ENCODE results near the gene VSIG4.

VSIG4 gene

DNA sequence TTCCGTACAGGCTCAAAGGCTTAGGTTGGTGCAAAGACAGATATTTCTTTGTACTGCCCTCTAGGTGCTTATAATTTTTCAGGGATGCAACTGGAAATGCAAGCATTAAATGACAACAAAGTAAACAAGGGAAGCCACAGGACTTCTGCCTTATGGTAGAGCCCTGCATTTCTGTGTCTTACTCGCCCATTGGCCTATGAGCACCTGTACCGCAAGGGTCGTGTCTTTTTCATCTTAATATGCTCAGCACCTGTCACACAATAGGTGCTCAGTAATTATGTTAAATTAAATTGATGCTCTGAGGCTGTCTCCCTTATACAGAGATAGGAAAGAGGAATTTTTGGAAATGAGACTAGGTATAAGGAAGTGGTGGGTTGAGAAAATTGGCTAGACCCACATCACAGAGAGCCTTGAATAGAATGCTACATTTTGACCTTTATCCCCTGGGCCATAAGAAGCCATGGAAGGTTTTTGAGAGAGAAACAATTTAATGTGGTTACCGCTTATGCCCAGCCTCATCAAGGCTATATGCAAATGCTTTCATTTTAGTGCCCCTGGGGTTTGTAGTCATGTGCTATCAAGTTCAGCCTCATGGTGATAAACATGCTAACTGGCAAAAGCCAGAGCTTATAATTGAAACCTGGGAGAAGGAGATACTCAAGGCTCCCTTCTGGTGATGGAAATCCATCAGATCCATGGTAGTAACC, 16.3 kb downstream of the VSIG4 start:
- no peak for DNase-seq

DNA sequence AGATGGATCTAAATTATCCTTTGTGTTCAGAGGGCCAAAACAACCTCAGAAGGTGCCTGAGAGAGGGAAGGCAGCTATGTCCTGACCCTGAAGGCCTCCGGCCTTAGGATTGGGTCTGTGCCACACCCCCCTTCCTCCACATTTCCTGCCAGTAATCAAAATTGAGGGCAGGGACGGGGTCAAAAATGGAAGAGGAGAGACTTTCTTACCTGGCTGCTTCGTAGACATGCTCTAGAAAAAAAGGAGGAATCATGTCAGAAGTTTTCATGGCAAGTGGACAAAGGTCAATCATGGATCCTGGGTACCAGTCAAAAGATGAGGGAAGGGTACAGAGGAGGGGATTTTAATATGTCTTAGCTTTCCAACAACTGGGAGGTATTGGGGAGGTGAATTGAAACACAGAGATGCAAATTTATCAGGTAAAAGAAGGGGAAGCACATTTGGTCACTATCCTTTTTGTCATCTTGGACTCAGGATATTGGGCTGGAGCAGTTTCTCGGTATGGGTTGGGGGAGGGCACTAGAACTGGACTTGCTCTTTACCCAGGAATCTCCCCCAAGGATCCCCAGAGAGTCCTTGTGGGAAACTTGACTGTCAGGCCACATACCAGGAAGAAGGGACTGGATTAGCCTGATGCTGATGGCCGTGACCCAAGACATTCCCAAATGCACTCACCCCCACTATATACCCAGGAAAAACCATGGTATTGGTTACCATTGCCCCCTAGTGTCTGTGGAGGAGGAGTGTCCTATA, 17.1 kb downstream of the VSIG4 start:
- DNase-seq, result no peak

DNA sequence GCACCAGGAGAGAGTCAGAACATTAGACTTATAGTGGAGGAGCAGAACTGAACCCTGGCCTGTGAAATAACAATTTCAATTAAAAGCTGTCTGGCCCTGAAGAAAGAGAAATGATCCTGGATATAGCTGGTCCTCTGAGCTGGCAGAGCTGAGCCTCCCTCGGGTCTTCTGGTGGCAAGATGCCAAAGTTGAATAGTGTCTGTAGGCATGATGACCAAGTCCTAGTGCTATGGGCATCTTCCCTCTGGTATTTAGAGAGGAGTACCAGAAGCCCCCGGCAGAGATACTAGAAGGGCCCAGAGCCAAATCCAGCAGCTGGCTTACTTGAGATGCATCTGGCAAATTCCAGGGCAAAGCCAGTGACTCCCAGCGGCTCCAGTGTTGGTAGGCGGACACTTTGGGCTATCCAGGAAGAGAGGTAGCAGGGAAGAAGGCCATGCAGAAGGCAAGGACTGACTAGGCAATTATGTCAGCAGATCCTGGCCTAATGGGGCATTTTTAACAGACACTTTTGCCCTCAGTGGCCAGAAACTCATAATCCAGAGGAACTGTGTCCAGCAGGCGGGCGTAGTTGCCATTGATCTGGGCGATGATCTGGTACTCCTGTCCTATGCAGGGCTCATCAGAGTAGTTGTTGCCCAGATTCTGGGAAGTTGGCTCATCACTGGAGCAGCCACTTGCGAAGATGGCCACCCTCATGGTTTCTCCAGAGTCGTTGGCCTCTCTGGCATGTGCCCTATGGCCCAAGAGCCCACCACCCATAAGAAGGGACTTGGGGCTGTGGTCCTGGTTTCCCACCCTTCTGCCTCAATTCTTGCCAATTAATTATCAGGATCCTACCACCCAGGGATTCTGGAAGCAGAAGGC, 17.9 kb downstream of the VSIG4 start:
- DNase-seq, result no peak

DNA sequence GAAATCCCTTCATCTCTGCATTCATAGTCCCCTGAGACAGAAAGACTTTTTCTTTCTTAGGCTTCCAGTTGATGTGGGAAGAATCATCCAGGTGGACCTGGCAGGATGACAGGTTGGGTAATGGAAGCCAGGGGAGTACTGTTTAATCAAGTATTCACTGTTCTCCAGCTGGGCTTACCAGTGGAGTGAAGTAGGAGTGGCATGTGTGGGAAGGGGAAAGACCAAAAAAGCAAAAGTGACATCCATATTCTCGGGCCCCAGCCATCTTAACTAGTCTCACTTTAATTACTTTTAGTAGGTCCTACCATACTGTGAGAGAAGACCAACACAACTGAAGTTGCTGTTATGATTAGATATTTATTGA, 18.5 kb downstream of the VSIG4 start:
- no peak for DNase-seq

DNA sequence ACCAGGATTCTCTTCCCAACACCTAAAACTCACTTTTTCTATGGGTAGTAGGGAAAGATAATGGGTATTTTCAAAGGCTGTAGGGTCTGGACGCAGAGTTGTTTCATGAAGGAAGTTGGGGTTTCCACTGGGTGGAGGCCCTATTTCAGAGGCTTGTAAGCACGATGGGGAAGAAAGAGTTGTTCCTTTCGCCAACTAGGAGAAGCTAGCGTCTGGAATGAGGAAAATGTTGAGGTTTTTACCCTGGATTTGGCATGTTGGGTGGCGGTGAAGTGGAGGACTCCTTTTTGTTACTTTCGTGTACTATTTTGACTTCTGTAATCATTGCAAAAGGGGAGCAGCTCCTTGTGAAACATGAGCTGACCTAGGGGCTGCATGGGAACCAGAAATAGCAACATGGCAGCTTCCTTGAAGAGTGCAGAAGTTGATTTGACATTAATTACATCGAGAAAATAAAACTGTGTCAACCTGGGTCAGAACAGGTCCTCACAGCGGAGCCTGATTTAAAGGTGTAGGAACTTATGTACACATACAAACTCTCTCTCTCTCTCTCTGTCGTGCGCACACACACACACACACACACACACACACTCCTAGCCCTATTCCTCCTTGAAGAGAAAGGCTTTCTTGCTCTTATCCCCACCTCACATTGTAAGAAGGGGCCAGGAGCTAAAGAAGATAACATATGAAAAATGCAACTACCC, 19.1 kb downstream of the VSIG4 start:
- DNase-seq, result no peak

DNA sequence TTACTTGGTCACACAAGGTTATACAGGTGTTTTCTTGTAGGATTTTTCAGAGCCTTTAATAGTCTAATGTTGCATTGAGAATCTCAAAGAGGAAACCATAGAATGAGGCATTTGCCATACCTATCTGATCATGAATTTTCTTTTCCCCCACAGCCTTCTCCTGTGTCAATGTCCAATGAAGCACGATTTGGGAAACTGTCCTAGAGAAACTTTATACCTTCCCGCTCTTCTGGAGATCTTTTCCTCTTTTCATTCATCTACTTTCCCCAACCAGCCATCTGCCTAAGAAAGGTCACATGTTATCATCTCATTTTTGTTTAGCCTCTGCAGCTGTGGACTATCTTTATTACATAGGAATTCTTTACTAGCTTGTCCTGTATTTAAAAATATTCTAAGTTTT, 19.9 kb downstream of the VSIG4 start:
- DNase-seq, result no peak

DNA sequence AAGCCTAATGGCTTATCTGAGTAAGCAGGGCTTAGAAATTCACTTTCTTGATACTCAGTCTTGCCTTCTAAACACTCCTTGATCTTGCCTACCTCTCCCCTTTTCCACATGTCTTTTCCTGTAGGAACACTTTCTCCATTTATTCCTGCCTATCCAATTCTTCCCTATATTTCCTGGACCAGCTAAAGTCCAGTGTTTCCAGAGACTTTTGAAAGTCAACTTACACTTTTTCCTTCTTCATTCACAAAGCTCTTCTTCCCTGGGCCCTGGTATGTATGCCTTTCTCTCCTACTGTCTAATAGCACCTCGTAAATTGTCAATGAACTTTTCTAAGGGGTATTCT, 20.6 kb downstream of the VSIG4 start:
- no peak for DNase-seq

DNA sequence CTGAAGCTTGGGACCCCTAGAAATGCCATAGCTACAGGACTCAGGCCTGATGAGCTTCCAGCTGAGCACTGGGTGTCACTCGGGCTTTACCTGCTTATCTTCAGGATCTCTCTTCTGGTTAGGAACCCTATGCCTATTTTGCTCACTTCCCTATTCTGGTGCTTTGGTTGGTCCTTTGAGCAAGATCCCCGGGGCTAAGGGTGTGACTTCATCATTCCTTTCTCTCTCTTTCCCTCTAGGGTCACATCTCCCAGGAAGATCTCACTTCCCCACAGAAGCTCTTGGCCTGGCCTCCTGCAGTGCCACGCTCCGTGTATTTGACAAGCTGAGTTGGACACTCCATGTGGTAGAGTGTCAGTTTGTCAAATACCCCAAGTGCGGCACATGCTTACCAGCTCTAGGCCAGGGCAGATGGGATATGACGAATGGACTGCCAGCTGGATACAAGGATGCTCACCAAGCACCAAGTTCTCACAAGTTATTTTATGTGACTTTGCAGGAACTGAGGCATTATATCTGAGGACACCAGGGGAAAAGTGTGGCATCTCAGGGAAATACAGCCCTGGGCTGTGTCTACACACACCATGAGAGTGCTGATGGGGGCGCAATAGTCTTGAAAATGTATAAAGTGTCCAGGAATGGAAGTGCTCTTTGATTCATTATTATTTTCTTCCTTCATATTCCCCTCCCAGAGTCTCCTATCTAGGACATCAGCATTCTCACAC, 21.1 kb downstream of the VSIG4 start:
- no peak for DNase-seq

DNA sequence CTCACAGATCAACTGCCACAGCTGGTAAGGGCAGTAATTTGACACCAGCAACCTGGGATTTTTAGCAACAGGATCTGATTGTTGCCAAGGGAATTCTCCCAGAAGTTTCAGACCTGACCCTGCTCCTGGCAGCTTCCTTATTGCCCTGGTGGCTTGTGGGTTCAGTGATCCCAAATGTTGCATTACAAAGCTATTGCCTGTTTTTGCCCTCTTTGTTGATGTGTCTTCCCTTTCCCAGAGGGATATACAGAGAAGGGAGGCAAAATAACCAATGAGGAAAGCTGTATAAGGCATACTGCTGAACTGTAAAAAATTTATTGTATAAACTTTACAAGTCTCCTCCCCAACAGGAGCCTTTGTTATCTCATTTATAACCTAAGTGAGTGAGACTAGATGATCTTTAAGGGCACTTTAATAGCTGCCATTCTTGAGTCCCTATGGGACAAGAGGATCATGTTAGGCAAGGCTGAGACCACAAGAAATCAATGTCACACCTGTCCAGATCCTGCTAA, 22.2 kb downstream of the VSIG4 start:
- no peak for DNase-seq

DNA sequence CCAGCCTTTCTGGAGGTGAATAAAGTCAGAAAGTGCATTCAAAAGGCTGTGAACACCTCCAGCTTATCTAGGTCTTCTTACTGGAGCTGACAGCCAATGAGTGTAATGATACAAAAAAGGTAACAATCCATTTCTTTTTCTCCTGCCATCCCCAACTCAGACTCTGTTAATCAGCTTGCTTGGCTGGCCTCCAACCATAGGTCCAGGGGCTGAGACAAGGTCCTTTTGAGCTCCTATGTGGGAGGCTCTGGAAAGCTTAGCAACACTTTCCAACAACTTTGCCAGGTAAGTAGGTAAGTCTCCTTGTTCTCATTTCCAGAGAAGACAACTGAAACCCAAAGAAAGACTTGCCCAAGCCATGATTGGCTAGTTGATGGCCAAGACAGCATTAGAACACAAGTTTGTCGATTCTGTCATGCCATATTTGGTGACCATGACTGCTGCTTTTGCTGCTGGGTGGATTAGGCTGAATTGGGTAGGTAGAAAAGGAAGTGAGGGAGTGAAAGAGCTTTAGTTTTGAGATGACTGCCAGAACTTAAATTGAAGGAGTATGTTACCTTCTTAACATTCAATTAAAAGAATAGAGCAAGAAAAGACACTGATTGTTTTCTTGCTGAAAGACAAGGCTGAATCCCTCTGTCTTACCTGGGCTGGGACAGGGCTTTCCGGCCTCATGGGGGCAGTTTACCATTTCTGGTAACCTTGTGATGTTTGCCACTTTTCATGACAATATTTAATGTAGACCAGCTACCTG, 22.8 kb downstream of the VSIG4 start:
- DNase-seq, result no peak

DNA sequence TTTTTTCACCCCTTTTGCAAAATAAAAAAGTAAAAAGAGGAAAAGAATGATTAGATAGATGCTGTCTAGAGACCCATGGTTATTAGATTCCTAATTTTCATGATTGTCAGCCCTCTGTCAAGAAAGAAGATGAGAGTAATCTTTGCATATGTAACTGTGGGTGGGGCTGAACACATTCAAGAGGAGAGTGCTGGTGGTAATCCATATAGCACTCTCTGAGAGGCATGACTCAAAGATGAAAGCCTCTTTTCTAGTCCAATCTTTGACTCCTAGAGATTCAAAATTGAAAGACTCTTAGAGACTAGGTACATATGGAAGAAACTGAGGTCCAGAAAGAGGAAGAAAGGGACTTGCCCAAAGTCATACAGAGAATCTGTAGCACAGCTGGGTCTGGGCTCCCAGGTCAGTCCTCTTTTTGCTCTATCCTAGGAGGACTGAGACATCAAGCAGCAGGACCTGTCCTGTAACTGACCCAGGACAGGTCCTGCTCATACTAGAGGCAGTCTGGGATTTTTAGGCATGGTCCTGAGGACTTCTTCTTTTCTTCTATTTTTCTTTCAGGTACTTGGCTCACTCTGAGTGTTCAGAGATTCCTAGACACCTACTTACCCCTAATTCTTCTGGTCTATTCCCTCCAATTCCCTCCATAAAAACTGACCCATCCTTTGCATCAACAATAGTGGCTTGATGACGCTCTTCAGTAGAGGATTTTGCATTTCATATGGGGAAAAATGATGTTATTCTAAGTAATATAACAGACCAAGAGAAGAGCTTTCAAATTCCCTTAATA, 23.8 kb downstream of the VSIG4 start:
- DNase-seq, result no peak

DNA sequence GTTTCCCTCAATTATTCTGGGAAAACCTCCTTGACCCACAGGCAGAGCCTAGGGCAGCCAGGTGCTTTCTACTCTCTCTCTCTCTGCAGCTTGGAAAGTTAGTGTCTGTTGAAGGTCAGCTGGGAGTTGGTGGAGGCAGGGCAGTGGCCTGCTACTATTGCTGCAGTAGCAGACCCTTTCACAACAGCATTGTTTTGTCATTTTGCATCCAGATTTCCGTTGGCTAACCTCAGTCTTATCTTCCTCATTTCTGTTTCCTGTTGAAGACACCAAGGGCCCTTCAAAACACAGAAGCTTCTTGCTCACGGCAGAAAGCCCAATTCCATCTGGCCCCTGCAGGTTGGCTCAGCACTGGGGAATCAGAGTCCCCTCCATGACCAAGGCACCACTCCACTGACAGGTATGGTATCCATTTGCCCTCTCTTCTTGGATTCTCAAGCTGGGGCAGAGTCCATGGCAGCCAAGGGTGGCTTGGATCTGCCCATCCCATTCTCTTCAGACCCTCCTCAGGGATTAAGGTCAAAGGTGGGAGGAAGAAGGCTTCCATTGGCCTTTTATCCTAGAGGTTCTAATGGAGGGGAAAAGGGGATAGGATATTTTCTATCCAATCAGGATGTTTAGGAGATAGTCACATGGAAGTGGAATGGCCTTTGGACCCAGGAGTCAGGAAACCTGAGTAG, 24.6 kb downstream of the VSIG4 start:
- DNase-seq, result no peak

DNA sequence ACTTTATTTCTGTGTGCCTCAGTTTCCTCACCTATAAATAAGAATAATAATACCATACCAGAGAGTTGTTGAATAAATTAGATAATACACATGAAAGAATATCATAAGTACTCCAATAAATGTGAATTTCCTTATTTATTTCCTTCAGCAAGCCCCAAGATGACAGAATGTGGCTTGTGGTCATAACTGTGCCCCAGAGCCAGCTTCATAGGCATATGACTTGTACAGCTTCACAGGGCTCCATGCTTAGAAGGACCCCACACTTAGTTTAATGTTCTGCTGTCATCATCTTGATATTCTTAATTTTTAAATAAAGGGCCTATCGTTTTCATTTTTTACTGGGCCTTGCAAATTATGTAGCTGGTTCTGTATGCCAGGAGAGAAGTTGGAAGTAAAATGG, 25.3 kb downstream of the VSIG4 start:
- DNase-seq, result no peak

DNA sequence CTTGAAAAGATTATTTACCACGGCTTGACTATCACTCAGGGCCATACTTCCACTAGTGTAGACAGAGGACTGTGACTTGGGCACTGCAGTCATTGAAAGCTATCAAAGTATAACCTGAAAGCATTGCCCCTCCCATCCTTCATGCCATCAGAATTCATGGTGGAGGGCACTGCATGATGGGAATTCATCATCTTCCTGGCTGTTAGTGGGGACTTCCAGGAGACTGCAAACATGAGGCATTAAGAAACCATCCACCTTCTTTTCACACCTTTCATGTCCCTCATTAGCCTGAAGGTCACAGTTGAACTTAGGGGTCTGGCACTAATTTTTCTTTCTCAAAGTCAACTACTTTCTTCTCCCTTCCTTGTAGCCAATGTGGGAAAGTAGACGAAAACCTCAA, 25.8 kb downstream of the VSIG4 start:
- no peak for DNase-seq

DNA sequence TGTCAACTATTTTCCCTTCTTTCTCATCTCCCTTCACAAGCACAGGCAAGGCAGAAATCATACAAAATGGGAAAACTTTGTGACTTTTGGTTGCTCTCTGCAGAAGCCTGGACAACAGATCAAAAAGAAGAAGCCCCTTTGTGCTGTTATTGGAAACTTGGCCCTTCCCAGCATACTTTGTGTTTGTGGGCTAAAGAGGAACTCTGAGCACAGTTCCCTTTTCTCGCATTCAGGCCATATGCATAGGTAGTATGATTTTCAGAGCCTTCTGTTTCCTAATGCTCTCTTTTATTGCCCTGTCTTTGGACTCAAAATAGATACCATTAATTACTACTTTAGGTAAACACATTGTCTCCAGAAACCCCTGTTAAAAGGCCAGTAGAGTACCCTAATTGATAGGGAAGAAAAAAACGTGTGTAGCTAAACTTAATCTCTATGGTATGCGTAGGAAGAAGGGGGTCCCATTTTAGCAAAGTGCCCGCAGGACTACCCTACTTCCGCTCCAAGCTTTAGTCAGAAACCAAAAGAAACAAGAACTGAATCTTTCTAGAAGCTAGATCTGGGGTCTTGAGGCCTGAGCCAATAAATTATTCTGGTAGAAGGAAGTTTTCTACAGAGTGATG, 26.6 kb downstream of the VSIG4 start:
- no peak for DNase-seq

DNA sequence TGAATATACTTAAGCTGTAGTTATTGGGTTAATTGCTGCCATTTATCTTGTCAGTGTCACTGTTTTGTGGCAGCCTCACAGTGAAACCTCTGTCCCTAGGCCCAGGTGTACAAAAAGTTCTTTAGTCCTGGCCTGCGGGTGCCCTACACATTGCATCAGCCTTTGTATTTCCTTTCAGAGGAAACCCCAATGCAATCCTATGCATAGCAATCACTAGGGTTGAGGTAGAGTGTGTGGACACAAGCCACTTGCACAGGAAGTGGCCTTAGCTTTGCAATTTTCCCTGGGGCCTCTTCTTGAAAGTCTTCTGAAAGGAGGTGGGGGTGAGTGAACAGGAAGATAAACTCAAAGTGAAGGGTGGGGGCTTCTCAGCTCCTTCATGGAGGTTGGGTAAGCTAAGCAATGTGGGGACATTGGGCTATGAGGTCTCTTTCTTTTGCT, 27.8 kb downstream of the VSIG4 start:
- no peak for DNase-seq

DNA sequence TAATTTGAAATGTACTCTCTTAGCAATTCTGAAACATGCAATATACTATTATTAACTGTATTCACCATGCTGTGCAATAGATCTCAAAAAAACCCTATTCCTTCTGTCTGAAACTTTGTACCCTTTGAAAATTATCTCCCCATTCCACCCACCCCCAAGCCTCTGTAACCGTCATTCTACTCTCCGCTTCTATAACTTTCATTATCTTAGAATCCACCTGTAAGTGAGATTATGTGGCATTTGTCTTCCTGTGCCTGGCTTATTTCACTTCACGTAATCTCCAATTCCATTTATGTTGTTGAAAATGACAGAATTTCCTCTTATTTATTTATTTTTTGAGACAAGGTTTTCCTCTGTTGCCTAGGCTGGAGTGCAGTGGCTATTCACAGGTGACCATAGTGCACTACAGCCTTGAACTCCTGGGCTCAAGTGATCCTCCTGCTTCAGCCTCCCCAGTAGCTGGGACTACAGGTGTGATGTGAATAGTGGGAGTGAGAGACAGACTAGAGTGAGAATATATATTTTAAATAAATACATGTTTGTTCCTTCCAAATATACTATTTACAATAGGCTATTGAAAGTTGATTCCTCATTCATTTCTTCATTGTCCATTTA, 30.5 kb downstream of the VSIG4 start:
- no peak for DNase-seq

DNA sequence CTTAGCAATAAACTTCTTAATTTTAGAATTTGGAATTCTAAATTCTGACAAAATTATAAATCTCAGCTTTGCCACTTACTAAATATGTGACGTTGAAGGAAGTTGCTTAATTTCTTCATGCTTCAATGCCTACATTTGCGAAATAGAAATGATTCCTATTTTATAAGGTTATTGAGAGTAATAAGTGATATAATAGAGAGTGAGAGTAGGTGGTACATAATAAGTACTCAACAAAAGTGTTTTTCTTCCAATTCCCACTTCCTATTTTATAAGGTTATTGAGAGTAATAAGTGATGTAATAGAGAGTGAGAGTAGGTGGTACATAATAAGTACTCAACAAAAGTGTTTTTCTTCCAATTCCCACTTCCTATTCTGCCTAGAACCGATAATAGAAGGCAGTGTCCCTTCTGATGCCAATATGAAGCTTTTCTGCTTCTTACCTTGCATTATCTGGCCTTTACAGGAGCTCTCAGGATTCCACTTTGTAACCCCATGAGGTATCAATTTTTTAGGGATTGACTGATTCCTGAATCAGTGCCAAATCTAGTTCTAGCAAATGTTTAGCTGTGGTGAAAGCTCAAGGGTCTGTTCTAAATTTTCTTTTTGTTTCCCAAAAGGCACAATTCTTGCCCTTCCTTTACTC, 31.4 kb downstream of the VSIG4 start:
- DNase-seq, result no peak

DNA sequence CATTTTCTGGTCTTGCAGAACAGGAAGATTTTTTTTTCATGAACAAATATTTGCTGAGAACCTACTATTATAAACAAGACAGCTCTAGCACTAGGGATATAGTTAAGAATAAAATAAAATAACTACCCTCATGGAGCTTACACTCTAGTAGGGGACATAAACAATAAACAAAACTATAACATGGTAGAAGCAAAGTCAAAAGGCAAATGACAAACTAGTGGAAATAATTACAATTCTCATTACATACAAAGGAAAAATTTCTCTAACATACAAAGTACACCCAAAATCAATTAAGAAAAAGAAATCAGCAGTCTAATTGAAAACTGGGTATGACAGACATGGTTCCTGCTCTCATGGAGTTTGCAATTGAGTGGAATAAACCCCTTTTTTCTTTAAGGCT, 32.0 kb downstream of the VSIG4 start:
- DNase-seq, result no peak
